CD4-positive, CD25-positive, alpha-beta regulatory T cell (primary cell): ENCODE results near the gene ITPR2. TPM values are rescaled to one million over a fixed set of nuclear protein-coding genes. Genes with fewer than 3 reads are reported as not detected.
"Not testable (repeated sequence)": the region's sequence is repeated elsewhere in the genome, so short reads cannot be mapped to it uniquely, and the experiment has no call there.

Source experiments
- ATAC-seq, 2 donors: fragments of 150-1000 bp; cut with Tn5 transposase; one replicate each; pipeline ENCODE4 v1.10.0; 2021; ENCODE audit warnings: low read depth in 2 of 2, moderate number of reproducible peaks in 2 of 2, moderate library complexity in 1 of 2
- DNase-seq, 3 donors: peaks; one replicate each; pipeline versions ENCODE4 v3.0.0 to v3.0.0-alpha.2; 2012 to 2022; ENCODE audit warnings: mixed read lengths in 1 of 3
- H3K27ac ChIP-seq: one replicate; pipeline ENCODE4 v1.7.0; 2013; ENCODE audit warnings: mild to moderate bottlenecking, low read length; ENCODE audit not compliant: insufficient read depth, poor library complexity, severe bottlenecking
- H3K27me3 ChIP-seq: one replicate; pipeline ENCODE4 v1.7.0; 2013; ENCODE audit warnings: low read length; ENCODE audit not compliant: control insufficient read depth, insufficient read depth
- H3K36me3 ChIP-seq: one replicate; pipeline ENCODE4 v1.7.0; 2013; ENCODE audit warnings: mild to moderate bottlenecking, low read length, moderate library complexity; ENCODE audit not compliant: control insufficient read depth, insufficient read depth
- H3K4me1 ChIP-seq: 2 replicates; pipeline ENCODE4 v1.7.0; 2013; ENCODE audit warnings: mild to moderate bottlenecking, low read length; ENCODE audit not compliant: insufficient read depth, control insufficient read depth, poor library complexity, severe bottlenecking
- H3K4me3 ChIP-seq: one replicate; pipeline ENCODE4 v1.7.0; 2013; ENCODE audit warnings: low read depth, mild to moderate bottlenecking, low read length, moderate library complexity
- H3K9me3 ChIP-seq, 2 experiments: 1 replicate in 1 of 2; 2 replicates in 1 of 2; pipeline ENCODE4 v1.7.0; 2013; ENCODE audit warnings: low read length in 2 of 2, mild to moderate bottlenecking in 1 of 2, moderate library complexity in 1 of 2; ENCODE audit not compliant: control insufficient read depth in 2 of 2
- H3K27ac Mint-ChIP-seq, 3 donors: one replicate each; pipeline ENCODE4 v1.8.0; 2020 to 2022; ENCODE audit warnings: mild to moderate bottlenecking in 3 of 3, mixed read lengths in 3 of 3, moderate library complexity in 2 of 3
- H3K27me3 Mint-ChIP-seq: one replicate; pipeline ENCODE4 v1.8.0; 2022; ENCODE audit warnings: mild to moderate bottlenecking, mixed read lengths
- H3K36me3 Mint-ChIP-seq: one replicate; pipeline ENCODE4 v1.8.0; 2020; ENCODE audit warnings: mixed read lengths
- H3K4me1 Mint-ChIP-seq, 4 donors: one replicate each; pipeline ENCODE4 v1.8.0; 2020 to 2022; ENCODE audit warnings: mixed read lengths in 4 of 4, mild to moderate bottlenecking in 1 of 4
- H3K4me3 Mint-ChIP-seq, 4 donors: one replicate each; pipeline ENCODE4 v1.8.0; 2020 to 2022; ENCODE audit warnings: mild to moderate bottlenecking in 4 of 4, mixed read lengths in 4 of 4, moderate library complexity in 3 of 4
- H3K9me3 Mint-ChIP-seq, 7 donors: one replicate each; pipeline ENCODE4 v1.8.0; 2020 to 2022; ENCODE audit warnings: mixed read lengths in 7 of 7, mild to moderate bottlenecking in 3 of 7, moderate library complexity in 2 of 7
- polyA plus RNA-seq, 4 donors: library from polyadenylated mRNA; unstranded; fragments of 300-500 nt; fragmentation: Illumina TruSeq; gene quantifications; one replicate each; pipeline ENCODE4 v1.2.3, GENCODE V29; 2021
- total RNA-seq: library from RNA; stranded (reverse); gene quantifications from one replicate; pipeline ENCODE4 v1.2.3, GENCODE V29; 2022

Gene ITPR2
- total and polyA plus RNA-seq, 5 donors from 2014 or later, result 9.9 to 54.1 (median 11.7) TPM

DNA sequence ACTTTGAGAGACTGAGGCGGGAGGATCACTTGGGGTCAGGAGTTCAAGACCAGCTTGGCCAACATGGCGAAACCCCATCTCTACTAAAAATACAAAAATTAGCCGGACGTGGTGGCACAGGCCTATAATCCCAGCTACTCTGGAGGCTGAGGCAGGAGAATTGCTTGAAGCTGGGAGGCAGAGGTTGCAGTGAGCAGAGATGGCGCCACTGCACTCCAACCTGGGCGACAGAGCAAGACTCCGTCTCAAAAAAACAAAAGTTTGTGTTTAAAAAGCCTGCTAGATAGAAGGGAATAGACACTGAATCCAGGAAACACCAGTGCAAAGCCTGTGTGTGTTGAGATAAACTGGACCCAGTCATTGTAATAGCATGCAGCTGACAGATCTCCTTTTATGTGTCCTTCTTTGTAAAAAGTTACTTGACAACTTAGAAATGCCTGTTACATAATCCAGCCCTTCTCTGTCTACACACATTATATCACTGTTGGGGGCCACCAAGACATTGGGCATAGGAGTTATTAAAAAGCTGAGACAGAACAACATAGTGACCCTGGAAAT is 1.6 kb upstream of the ITPR2 start:
- Mint-ChIP-seq H3K4me1 (peaks cover 24 to 32% (median 28%) of the 10 kb centered on the region in 4 donors), H3K4me3 (peak overlapping the region; percentile 2 to 97 (median 60)), H3K27ac (peak overlapping the region in 2 of 3 donors; percentile 69 to 97)
- DNase-seq, H3K36me3 Mint-ChIP-seq, H3K27me3 Mint-ChIP-seq, H3K4me3 ChIP-seq, ATAC-seq, H3K9me3 Mint-ChIP-seq, H3K27me3 ChIP-seq, H3K36me3 ChIP-seq, H3K9me3 ChIP-seq, H3K27ac ChIP-seq: not testable (repeated sequence)
- H3K4me1 ChIP-seq, result peaks cover 24% of the 10 kb centered on the region

DNA sequence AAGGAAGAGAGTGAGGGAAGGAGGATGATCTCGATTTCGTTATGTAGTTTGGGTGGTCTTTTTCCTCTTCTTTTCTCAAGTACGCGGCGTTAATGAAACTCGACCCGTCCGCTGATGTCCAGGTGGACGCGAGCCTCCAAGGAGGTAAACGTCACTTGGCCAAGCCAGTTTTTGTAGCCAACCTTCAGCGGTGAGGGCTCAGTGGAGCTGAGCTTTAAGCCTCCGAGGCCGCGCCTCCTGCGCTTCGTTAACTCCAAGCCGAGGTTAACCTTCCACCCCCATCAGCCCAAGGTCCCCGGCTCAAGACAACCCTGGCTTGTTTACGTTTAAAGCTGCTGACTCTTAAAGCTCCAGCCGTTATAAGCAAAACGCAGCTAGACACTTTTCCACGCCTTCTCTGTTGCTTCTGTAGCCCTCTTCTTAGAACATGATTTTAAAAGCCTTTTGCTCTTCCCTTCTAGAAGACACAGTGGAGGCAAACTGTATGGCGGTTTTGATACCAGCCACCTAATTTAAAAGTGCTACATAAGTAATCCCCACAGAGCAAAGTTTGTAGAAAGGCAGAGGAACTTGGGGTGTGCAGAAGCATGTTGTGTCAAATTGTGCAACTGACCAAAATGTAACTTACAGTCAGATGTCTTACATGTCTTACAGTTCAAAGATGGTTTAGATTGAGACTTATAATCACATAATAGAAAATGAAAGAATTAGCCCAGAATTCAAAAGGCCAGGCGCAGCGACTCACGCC is 923 bp upstream of the ITPR2 start:
- H3K36me3 Mint-ChIP-seq, result no peaks in the 10 kb centered on the region
- H3K27ac ChIP-seq, result peak overlapping the region; percentile 92
- no peaks in the 10 kb centered on the region for H3K36me3 ChIP-seq
- no peaks in the 10 kb centered on the region for H3K9me3 Mint-ChIP-seq
- ATAC-seq (no peak), DNase-seq (peak; percentile 13 to 73 (median 37))
- peaks cover 26% of the 10 kb centered on the region for H3K4me1 ChIP-seq
- no peaks in the 10 kb centered on the region for H3K9me3 ChIP-seq
- peak overlapping the region; percentile 90 for H3K4me3 ChIP-seq
- H3K4me3 Mint-ChIP-seq, result peak overlapping the region; percentile 88 to 97 (median 94)
- H3K27me3 Mint-ChIP-seq, result no peaks in the 10 kb centered on the region
- no peaks in the 10 kb centered on the region for H3K27me3 ChIP-seq
- peaks cover 25 to 39% (median 33%) of the 10 kb centered on the region in 4 donors for H3K4me1 Mint-ChIP-seq
- peak overlapping the region; percentile 14 to 97 (median 58) for H3K27ac Mint-ChIP-seq

DNA sequence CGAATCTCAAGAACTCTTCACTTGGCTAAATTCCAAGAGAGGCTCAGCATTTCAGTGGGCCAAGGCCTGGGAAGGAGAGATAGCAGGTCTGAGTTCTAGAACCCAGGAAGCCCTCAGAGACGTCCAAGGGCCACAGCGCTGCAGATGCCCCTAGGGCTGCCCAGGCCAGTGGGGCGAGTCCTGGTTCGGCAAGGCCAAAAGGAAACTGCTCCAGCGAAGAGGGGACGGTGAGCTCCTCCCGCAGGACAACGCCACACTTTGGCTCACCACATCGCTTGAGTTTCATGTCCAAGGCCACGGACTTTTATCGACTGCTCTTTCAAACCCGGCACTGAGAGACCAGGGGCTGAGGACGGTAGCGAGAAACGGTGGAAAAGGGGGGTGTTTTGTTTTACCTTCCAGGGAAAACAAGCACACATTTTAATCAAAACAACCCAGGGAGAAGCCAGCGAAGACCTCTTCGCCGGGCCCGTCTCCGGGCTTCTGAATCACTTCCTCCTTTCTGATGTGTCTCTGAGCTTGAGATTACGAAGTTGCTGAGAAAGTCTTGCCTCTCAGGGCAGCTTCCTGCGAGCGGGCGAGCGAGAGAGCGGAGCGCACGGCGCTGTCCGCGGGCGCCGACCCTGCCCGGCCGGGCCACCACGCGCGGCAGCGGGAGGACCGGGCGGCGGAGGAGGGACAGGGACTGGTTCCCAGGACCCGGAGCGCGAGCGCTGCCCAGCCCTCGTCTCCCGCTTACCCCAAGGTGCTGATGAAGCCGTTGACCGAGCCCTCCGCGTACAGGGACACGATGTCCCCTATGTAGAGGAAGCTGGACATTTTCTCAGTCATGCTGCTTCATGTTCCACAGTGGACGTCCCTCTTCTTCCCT is 808 bp downstream of the ITPR2 start:
- H3K36me3 Mint-ChIP-seq, result no peaks in the 10 kb centered on the region
- H3K4me3 Mint-ChIP-seq, result peak overlapping the region; percentile 97 to 100 (median 98)
- H3K4me1 ChIP-seq, result peaks cover 26% of the 10 kb centered on the region
- peak; percentile 46 to 83 (median 76) for DNase-seq
- no peaks in the 10 kb centered on the region for H3K27me3 ChIP-seq
- H3K9me3 Mint-ChIP-seq, result no peaks in the 10 kb centered on the region
- H3K9me3 ChIP-seq, result no peaks in the 10 kb centered on the region
- H3K27ac ChIP-seq, result peak overlapping the region; percentile 92
- peak; percentile 57 to 67 for ATAC-seq
- H3K27me3 Mint-ChIP-seq, result no peaks in the 10 kb centered on the region
- peak overlapping the region; percentile 97 to 100 (median 100) for H3K27ac Mint-ChIP-seq
- H3K4me3 ChIP-seq, result peak overlapping the region; percentile 92
- H3K36me3 ChIP-seq, result no peaks in the 10 kb centered on the region
- peaks cover 40 to 55% (median 47%) of the 10 kb centered on the region in 4 donors for H3K4me1 Mint-ChIP-seq

DNA sequence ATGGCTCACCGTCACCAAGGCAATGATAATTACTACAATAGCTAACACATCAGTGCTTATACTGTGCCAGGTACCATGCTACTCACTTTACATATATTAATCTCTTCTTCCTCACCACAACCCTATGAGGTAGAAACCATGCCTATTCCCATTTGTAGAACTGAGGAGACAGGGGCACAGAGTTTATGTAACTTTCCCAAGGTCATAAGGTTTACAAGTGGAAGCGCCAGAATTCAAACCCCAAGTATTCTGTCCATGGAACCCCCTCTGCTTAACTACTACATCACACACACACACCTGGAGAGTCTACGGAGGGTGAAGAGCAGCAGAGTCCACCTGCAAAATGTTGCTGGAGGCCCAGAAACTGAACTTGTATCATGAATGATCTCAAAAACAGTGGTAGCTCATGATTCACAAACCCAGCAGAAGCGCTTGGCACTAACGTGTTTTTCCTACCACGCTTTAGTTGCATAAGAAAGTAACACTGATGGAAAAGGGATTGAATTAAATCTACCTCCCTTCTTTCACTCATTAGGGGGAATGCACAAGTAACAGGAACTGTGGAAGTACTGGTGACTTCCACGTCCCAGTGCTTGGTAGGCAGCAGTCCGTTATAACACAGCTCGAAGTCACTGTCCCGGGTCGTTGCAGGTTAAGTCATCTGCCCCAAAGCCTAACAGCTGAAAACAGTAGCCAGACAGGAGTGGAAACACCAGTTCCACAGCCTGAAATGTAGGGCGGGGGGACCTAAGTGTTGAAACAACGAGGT is 2.0 kb downstream of the ITPR2 start:
- no peak for DNase-seq
- no peaks in the 10 kb centered on the region for H3K27me3 Mint-ChIP-seq
- no peaks in the 10 kb centered on the region for H3K36me3 ChIP-seq
- peaks cover 26% of the 10 kb centered on the region for H3K4me1 ChIP-seq
- no peaks in the 10 kb centered on the region for H3K9me3 Mint-ChIP-seq
- no peak overlapping the region for H3K27ac ChIP-seq
- H3K4me1 Mint-ChIP-seq, result peaks cover 49 to 67% (median 58%) of the 10 kb centered on the region in 4 donors
- H3K9me3 ChIP-seq, result no peaks in the 10 kb centered on the region
- no peaks in the 10 kb centered on the region for H3K36me3 Mint-ChIP-seq
- H3K4me3 Mint-ChIP-seq, result peak overlapping the region; percentile 74 to 97 (median 85)
- H3K27ac Mint-ChIP-seq, result peak overlapping the region; percentile 26 to 89 (median 56)
- ATAC-seq, result no peak
- H3K4me3 ChIP-seq, result peak overlapping the region; percentile 39
- no peaks in the 10 kb centered on the region for H3K27me3 ChIP-seq

- peaks cover 53 to 74% (median 64%) of the 10 kb centered on the region in 4 donors for H3K4me1 Mint-ChIP-seq
- H3K4me3 Mint-ChIP-seq, result peak overlapping the region; percentile 74 to 97 (median 85)
- DNase-seq (no peak), ATAC-seq (no peak)
- Histone ChIP-seq H3K9me3 (no peaks in the 10 kb centered on the region), H3K4me3 (peak overlapping the region; percentile 39), H3K4me1 (peaks cover 26% of the 10 kb centered on the region), H3K36me3 (no peaks in the 10 kb centered on the region), H3K27ac (no peak overlapping the region), H3K27me3 (no peaks in the 10 kb centered on the region)
- no peaks in the 10 kb centered on the region for H3K9me3 Mint-ChIP-seq
- H3K27me3 Mint-ChIP-seq, result no peaks in the 10 kb centered on the region
- H3K36me3 Mint-ChIP-seq, result peaks cover 1% of the 10 kb centered on the region
- H3K27ac Mint-ChIP-seq, result peak overlapping the region in 2 of 3 donors; percentile 56 to 89
Measured at GRCh38 chr12:26830363-26830762, 2.6 kb downstream of the ITPR2 start.

- no peaks in the 10 kb centered on the region for H3K27me3 ChIP-seq
- peaks cover 19% of the 10 kb centered on the region for H3K4me1 ChIP-seq
- Mint-ChIP-seq H3K4me1 (peaks cover 53 to 68% (median 62%) of the 10 kb centered on the region in 4 donors), H3K36me3 (peaks cover 2% of the 10 kb centered on the region), H3K9me3 (no peaks in the 10 kb centered on the region), H3K4me3 (peak overlapping the region in 1 of 4 donors; percentile 29), H3K27me3 (no peaks in the 10 kb centered on the region), H3K27ac (no peak overlapping the region)
- H3K36me3 ChIP-seq, result no peaks in the 10 kb centered on the region
- H3K9me3 ChIP-seq, result no peaks in the 10 kb centered on the region
- DNase-seq (no peak), ATAC-seq (no peak)
- H3K27ac ChIP-seq, result no peak overlapping the region
- no peak overlapping the region for H3K4me3 ChIP-seq
Measured at GRCh38 chr12:26828280-26829073, 4.5 kb downstream of the ITPR2 start.
